Common myeloid progenitor, CD34-positive (primary cell): ENCODE results near the gene ARHGEF10L.

Source experiments
- CTCF ChIA-PET: fragments of 350-600 bp; sonication (Branson Sonifier 250); formaldehyde crosslinking; loops from one replicate; lab custom pipeline; 2021; ENCODE audit warnings: antibody characterized with exemption; lab: Charles Lee
- POLR2A ChIA-PET: fragments of 350-600 bp; sonication (Branson Sonifier 250); formaldehyde crosslinking; loops from one replicate; lab custom pipeline; 2021; ENCODE audit warnings: antibody characterized with exemption; lab: Charles Lee
- DNase-seq, 3 donors: peaks; one replicate each; pipeline versions ENCODE4 v3.0.0 to v3.0.0-alpha.2; 2013
- H3K27ac ChIP-seq, 2 experiments: 1 replicate in 1 of 2; 2 replicates in 1 of 2; pipeline ENCODE4 v1.7.0; 2013; ENCODE audit warnings: inconsistent platforms in 2 of 2, low read length in 2 of 2, mild to moderate bottlenecking in 2 of 2, low read depth in 1 of 2, moderate library complexity in 1 of 2; ENCODE audit not compliant: severe bottlenecking in 2 of 2, insufficient read depth in 1 of 2, poor library complexity in 1 of 2
- H3K27me3 ChIP-seq, 5 experiments: replicated peaks in 2 of 5; 1 replicate in 3 of 5; 2 replicates in 2 of 5; pipeline versions ENCODE4 v1.6.1 to v1.7.0; 2013; ENCODE audit warnings: low read length in 4 of 5, mild to moderate bottlenecking in 2 of 5, moderate library complexity in 2 of 5, inconsistent platforms in 1 of 5; ENCODE audit not compliant: insufficient read depth in 5 of 5, control insufficient read depth in 4 of 5
- H3K36me3 ChIP-seq, 4 experiments: 1 replicate in 2 of 4; 2 replicates in 2 of 4; pipeline versions ENCODE4 v1.6.1 to v1.7.0; 2013; ENCODE audit warnings: low read length in 3 of 4, control low read depth in 1 of 4, mild to moderate bottlenecking in 1 of 4; ENCODE audit not compliant: control insufficient read depth in 4 of 4, insufficient read depth in 4 of 4
- H3K4me1 ChIP-seq, 4 experiments: 1 replicate in 3 of 4; 2 replicates in 1 of 4; pipeline versions ENCODE4 v1.6.1 to v1.7.1; 2013; ENCODE audit warnings: low read length in 3 of 4, mild to moderate bottlenecking in 3 of 4, control low read depth in 1 of 4, inconsistent platforms in 1 of 4, moderate library complexity in 1 of 4; ENCODE audit not compliant: control insufficient read depth in 4 of 4, insufficient read depth in 4 of 4; ENCODE audit errors: control extremely low read depth in 1 of 4
- H3K4me3 ChIP-seq, 7 experiments: 1 replicate in 4 of 7; 2 replicates in 3 of 7; pipeline versions ENCODE4 v1.5.1 to v1.7.0; 2013; ENCODE audit warnings: mild to moderate bottlenecking in 7 of 7, low read length in 6 of 7, moderate library complexity in 6 of 7, inconsistent platforms in 2 of 7, low read depth in 2 of 7, control low read depth in 1 of 7; ENCODE audit not compliant: insufficient read depth in 4 of 7, control insufficient read depth in 1 of 7; ENCODE audit errors: extremely low read depth in 1 of 7
- H3K9me3 ChIP-seq, 5 experiments: 1 replicate in 4 of 5; 2 replicates in 1 of 5; pipeline versions ENCODE4 v1.6.1 to v1.7.1; 2013; ENCODE audit warnings: low read length in 4 of 5, mild to moderate bottlenecking in 2 of 5, inconsistent platforms in 1 of 5, low read depth in 1 of 5, moderate library complexity in 1 of 5; ENCODE audit not compliant: control insufficient read depth in 4 of 5, insufficient read depth in 2 of 5; ENCODE audit errors: control extremely low read depth in 1 of 5
- WGBS: methylation state at CpG from one replicate; pipeline ENCODE4 v1.1.5; 2013; ENCODE audit not compliant: insufficient coverage; 5-methylcytosine and 5-hydroxymethylcytosine counted together

The ARHGEF10L gene

GRCh38 chr1:17640975-17641374 lies 101.5 kb downstream of the ARHGEF10L start:
- H3K4me1 ChIP-seq = no peaks in the 10 kb centered on the region
- DNase-seq = no peak
- H3K4me3 ChIP-seq = no peak overlapping the region
- no peaks in the 10 kb centered on the region for H3K36me3 ChIP-seq
- no peak overlapping the region for H3K27ac ChIP-seq
- H3K27me3 ChIP-seq = peaks cover 0 to 7% (median 3%) of the 10 kb centered on the region in 5 experiments
- no peaks in the 10 kb centered on the region for H3K9me3 ChIP-seq
- 100% methylated on average over 1 of the region's 8 CpGs for WGBS
- POLR2A ChIA-PET = no interaction called here
- CTCF ChIA-PET = interaction anchor here (1.7 kb wide), 1 partner anchor 12 kb away, joined by 7 read pairs; no protein-coding TSS in a partner anchor

- Histone ChIP-seq H3K4me1 (no peaks in the 10 kb centered on the region), H3K27ac (no peak overlapping the region), H3K36me3 (no peaks in the 10 kb centered on the region), H3K4me3 (no peak overlapping the region), H3K27me3 (peaks cover 0 to 7% (median 3%) of the 10 kb centered on the region in 5 experiments), H3K9me3 (no peaks in the 10 kb centered on the region)
- DNase-seq = no peak
- 100% methylated on average over 4 of the region's 5 CpGs for WGBS
- CTCF ChIA-PET = interaction anchor here (1.7 kb wide), 1 partner anchor 11 kb away, joined by 7 read pairs; no protein-coding TSS in a partner anchor
- POLR2A ChIA-PET = interaction anchor here (0.6 kb wide), 1 partner anchor 141 kb away, joined by 3 read pairs; no protein-coding TSS in a partner anchor
Measured at GRCh38 chr1:17642169-17642568, 102.7 kb downstream of the ARHGEF10L start.

- Histone ChIP-seq H3K4me3 (no peak overlapping the region), H3K4me1 (no peaks in the 10 kb centered on the region), H3K9me3 (no peaks in the 10 kb centered on the region), H3K36me3 (no peaks in the 10 kb centered on the region), H3K27me3 (peaks cover 0 to 7% (median 3%) of the 10 kb centered on the region in 5 experiments), H3K27ac (no peak overlapping the region)
- POLR2A ChIA-PET = no interaction called here
- WGBS = 91% methylated on average over 3 of the region's 3 CpGs
- DNase-seq = no peak
- CTCF ChIA-PET = interaction anchor here (0.8 kb wide), 1 partner anchor 453 kb away, joined by 3 read pairs; no protein-coding TSS in a partner anchor
Measured at GRCh38 chr1:17642943-17643342, 103.4 kb downstream of the ARHGEF10L start.

- H3K9me3 ChIP-seq = no peaks in the 10 kb centered on the region
Measured at GRCh38 chr1:17643861-17644703, 104.6 kb downstream of the ARHGEF10L start.

GRCh38 chr1:17645068-17645911 lies 105.8 kb downstream of the ARHGEF10L start:
- CTCF ChIA-PET = no interaction called here
- 94% methylated on average over 21 of the region's 28 CpGs for WGBS
- POLR2A ChIA-PET = interaction anchor here (0.6 kb wide), 1 partner anchor 100 kb away, joined by 3 read pairs; no protein-coding TSS in a partner anchor
- Histone ChIP-seq H3K9me3 (no peaks in the 10 kb centered on the region), H3K27ac (no peak overlapping the region), H3K27me3 (peaks cover 0 to 7% (median 0%) of the 10 kb centered on the region in 5 experiments), H3K36me3 (no peaks in the 10 kb centered on the region), H3K4me3 (no peak overlapping the region), H3K4me1 (no peaks in the 10 kb centered on the region)
- no peak for DNase-seq

More at GRCh38 chr1:17643861-17644703, 104.6 kb downstream of the ARHGEF10L start:
- no peak for DNase-seq
- WGBS = 99% methylated on average over 9 of the region's 14 CpGs
- Histone ChIP-seq H3K27ac (no peak overlapping the region), H3K27me3 (peaks cover 0 to 7% (median 0%) of the 10 kb centered on the region in 5 experiments), H3K4me1 (no peaks in the 10 kb centered on the region), H3K4me3 (no peak overlapping the region), H3K36me3 (no peaks in the 10 kb centered on the region)
- CTCF ChIA-PET = interaction anchor here (0.8 kb wide), 1 partner anchor 452 kb away, joined by 3 read pairs; no protein-coding TSS in a partner anchor
- POLR2A ChIA-PET = no interaction called here

DNA sequence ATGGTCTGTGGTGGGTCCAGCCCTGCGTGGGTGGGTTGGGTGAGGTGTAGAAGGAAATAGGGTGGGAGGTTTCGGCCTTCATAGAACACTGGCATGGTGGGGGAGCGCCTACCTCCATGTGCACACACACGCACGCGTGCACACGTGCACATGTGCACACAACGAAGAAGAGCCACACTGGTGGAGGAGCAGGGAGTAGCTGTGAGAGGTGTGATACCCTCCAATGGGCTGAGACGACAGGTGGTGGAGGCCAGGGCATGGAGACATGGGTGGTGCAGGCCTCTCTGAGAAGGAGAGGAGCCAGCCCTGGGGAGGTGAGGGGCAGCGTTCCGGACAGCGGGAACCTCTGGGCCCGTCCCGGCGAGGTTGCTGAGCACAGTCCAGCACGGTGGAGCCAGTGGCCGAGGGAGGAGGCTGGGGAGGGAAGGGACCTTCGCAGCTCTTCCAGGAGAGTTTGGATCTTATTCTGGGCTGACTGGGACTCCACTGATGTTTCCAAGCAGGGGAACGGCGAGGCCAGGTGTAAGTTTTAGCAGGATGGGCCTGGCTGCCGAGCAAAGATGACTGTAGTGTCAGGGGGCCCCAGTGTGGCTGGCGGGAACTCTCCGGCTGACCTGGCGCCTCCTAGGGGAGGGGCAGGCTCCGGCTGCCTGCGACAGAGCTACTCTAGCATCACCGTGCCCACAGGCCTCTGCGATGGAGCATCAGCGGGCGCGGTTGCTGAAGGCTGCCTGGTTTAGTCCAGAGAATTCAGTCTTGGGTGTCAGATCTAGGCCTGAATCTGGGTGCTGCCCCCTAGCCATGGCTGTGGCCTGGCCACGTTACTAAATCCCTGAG lies 107.2 kb downstream of the ARHGEF10L start:
- DNase-seq = no peak
- H3K9me3 ChIP-seq = no peaks in the 10 kb centered on the region
- no peak overlapping the region for H3K4me3 ChIP-seq
- WGBS = 92% methylated on average over 31 of the region's 32 CpGs
- ChIA-PET POLR2A (no interaction called here), CTCF (no interaction called here)
- no peak overlapping the region for H3K27ac ChIP-seq
- no peaks in the 10 kb centered on the region for H3K4me1 ChIP-seq
- H3K27me3 ChIP-seq = peaks cover 0 to 7% (median 0%) of the 10 kb centered on the region in 5 experiments
- no peaks in the 10 kb centered on the region for H3K36me3 ChIP-seq
